CD4-positive, alpha-beta T cell treated with Interleukin-15 for 1 hour (primary cell): ENCODE data around the gene CD9.
A peak's percentile ranks its signal among the peaks of the same experiment; 100 is the strongest.
"Not testable (repeated sequence)": the region's sequence is repeated elsewhere in the genome, so short reads cannot be mapped to it uniquely, and the experiment has no call there.

ENCODE experiments used
- DNase-seq: peaks from one replicate; pipeline ENCODE4 v3.0.0-alpha.2; 2020

Gene CD9

GRCh38 chr12:6180268-6181051 lies 19.7 kb upstream of the CD9 start:
- DNase-seq = no peak

GRCh38 chr12:6181166-6181565 lies 19.0 kb upstream of the CD9 start:
- DNase-seq = no peak

- no peak for DNase-seq
These were observed 18.5 kb upstream of the CD9 start for GRCh38 chr12:6181583-6182278.

GRCh38 chr12:6182279-6182898 lies 17.8 kb upstream of the CD9 start:
- no peak for DNase-seq

- no peak for DNase-seq
These were observed 16.3 kb upstream of the CD9 start for GRCh38 chr12:6183689-6184428.

- DNase-seq = no peak
These were observed 14.0 kb upstream of the CD9 start for GRCh38 chr12:6185961-6186827.

- DNase-seq = no peak
These were observed 12.0 kb upstream of the CD9 start for GRCh38 chr12:6187948-6188793.

- DNase-seq = no peak
These were observed 11.2 kb upstream of the CD9 start for GRCh38 chr12:6189028-6189427.

- not testable (repeated sequence) for DNase-seq
These were observed 10.1 kb upstream of the CD9 start for GRCh38 chr12:6189952-6190598.

GRCh38 chr12:6190767-6191530 lies 9.3 kb upstream of the CD9 start:
- not testable (repeated sequence) for DNase-seq

- DNase-seq = peak; percentile 37
These were observed 7.4 kb upstream of the CD9 start for GRCh38 chr12:6192604-6193380.

- peak; percentile 59 for DNase-seq
These were observed 6.1 kb upstream of the CD9 start for GRCh38 chr12:6193853-6194815.

- DNase-seq = peak; percentile 58
These were observed 4.3 kb upstream of the CD9 start for GRCh38 chr12:6195665-6196535.

GRCh38 chr12:6198051-6198450 lies 2.1 kb upstream of the CD9 start:
- no peak for DNase-seq

GRCh38 chr12:6198556-6198955 lies 1.6 kb upstream of the CD9 start:
- no peak for DNase-seq

- DNase-seq = no peak
These were observed 1.1 kb upstream of the CD9 start for GRCh38 chr12:6198985-6199530.
